ENCODE measurements around the gene CST11.

DNA sequence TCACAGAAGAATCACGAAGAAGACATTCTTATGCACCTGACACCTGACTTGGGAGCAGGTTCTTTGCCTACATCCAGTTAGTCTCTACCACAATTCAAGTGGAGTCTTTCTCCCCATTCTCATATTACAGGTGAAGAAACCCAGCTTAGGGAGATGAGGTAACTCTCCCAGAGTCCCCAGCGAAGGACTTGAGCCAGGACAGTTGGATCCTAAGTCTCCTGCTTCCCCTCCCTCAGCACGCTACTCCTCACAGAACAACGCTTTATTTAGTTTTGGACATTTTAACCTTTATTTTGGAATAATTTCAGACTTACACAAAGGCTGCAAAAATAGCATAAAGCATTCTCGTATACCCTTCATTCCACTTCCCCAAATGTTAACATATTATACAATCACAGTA lies 14.0 kb downstream of the CST11 start:
- TF ChIP-seq, protein P1, sequence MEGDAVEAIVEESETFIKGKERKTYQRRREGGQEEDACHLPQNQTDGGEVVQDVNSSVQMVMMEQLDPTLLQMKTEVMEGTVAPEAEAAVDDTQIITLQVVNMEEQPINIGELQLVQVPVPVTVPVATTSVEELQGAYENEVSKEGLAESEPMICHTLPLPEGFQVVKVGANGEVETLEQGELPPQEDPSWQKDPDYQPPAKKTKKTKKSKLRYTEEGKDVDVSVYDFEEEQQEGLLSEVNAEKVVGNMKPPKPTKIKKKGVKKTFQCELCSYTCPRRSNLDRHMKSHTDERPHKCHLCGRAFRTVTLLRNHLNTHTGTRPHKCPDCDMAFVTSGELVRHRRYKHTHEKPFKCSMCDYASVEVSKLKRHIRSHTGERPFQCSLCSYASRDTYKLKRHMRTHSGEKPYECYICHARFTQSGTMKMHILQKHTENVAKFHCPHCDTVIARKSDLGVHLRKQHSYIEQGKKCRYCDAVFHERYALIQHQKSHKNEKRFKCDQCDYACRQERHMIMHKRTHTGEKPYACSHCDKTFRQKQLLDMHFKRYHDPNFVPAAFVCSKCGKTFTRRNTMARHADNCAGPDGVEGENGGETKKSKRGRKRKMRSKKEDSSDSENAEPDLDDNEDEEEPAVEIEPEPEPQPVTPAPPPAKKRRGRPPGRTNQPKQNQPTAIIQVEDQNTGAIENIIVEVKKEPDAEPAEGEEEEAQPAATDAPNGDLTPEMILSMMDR (optimal IDR thresholded peaks at IDR 0.05 in 1 of 3, IDR thresholded peaks at IDR 0.05 in 1 of 3, conservative IDR thresholded peaks at IDR 0.05 in 1 of 3; ENCODE audit: extremely low read depth in 1 of 3, insufficient read depth in 2 of 3, low read length in 3 of 3) = no peak
- no peak for TF ChIP-seq EZH2 (IDR thresholded peaks at IDR 0.05; ENCODE audit: low read length)
